ENCODE results near the gene ZIC5.

GRCh38 chr13:99941911-99942310, 29.7 kb downstream of the ZIC5 start:
- TF ChIP-seq CTCF (IDR thresholded peaks at IDR 0.05) (no peak), EP300 (IDR thresholded peaks at IDR 0.05) (no peak), POLR2A (IDR thresholded peaks at IDR 0.05; ENCODE audit: low read length) (no peak), CHD4 (IDR thresholded peaks at IDR 0.05; ENCODE audit: borderline replicate concordance) (no peak)
